PC-3 (cell line): ENCODE results near the gene BLMH. TPM values are rescaled to one million over a fixed set of nuclear protein-coding genes. Genes with fewer than 3 reads are reported as not detected.

ENCODE experiments used
- ATAC-seq: fragments of 200-7000 bp; cut with Tn5 transposase; 2 replicates; pipeline ENCODE4 v1.9.1; 2020; ENCODE audit warnings: mild to moderate bottlenecking, moderate library complexity
- BruUV-seq: library from RNA; stranded (reverse); fragments of 400-500 nt; replicated peaks from 2 replicates; lab custom pipeline; 2021; lab: Mats Ljungman, UMichigan
- CTCF ChIA-PET: fragments of 300-600 bp; sonication (Branson Sonifier 250); formaldehyde crosslinking; loops from one replicate; lab custom pipeline; 2022; ENCODE audit warnings: antibody characterized with exemption; lab: Charles Lee
- POLR2A ChIA-PET: fragments of 300-600 bp; sonication (Branson Sonifier 250); formaldehyde crosslinking; loops from one replicate; lab custom pipeline; 2022; ENCODE audit warnings: antibody characterized with exemption; ENCODE audit not compliant: unreplicated experiment; lab: Charles Lee
- DNase-seq: peaks from one replicate; pipeline ENCODE4 v3.0.0-alpha.2; 2015
- H2AFZ ChIP-seq: fragments of 300-600 bp; sonication (generic); 2 replicates; pipeline ENCODE4 v1.6.0; 2016; ENCODE audit warnings: antibody characterized with exemption, low read length
- H3F3A ChIP-seq: fragments of 300-600 bp; sonication (generic); one replicate; pipeline ENCODE4 v1.6.0; 2017; ENCODE audit warnings: antibody characterized with exemption, low read length, control low read depth, mild to moderate bottlenecking; ENCODE audit not compliant: unreplicated experiment
- H3K27ac ChIP-seq: fragments of 300-600 bp; sonication (generic); 2 replicates; pipeline ENCODE4 v1.5.1; 2016; ENCODE audit warnings: mild to moderate bottlenecking, low read length
- H3K27me3 ChIP-seq: fragments of 300-600 bp; sonication (generic); 2 replicates; pipeline ENCODE4 v1.6.1; 2016; ENCODE audit warnings: low read length, mixed read lengths
- H3K36me3 ChIP-seq: fragments of 300-600 bp; sonication (generic); 2 replicates; pipeline ENCODE4 v1.6.1; 2016; ENCODE audit warnings: low read depth, mixed run types, low read length, mixed read lengths
- H3K4me1 ChIP-seq: fragments of 300-600 bp; sonication (generic); 2 replicates; pipeline ENCODE4 v1.5.1; 2016; ENCODE audit warnings: low read length; ENCODE audit not compliant: insufficient read depth
- H3K4me2 ChIP-seq: fragments of 300-600 bp; sonication (generic); 2 replicates; pipeline ENCODE4 v1.6.0; 2016; ENCODE audit warnings: low read length
- H3K4me3 ChIP-seq: fragments of 300-600 bp; sonication (generic); 2 replicates; pipeline ENCODE4 v1.5.1; 2016; ENCODE audit warnings: mild to moderate bottlenecking, low read length, mixed read lengths
- H3K79me2 ChIP-seq: fragments of 300-600 bp; sonication (generic); 2 replicates; pipeline ENCODE4 v1.6.1; 2017; ENCODE audit warnings: low read length, mixed read lengths
- H3K9ac ChIP-seq: fragments of 300-600 bp; sonication (generic); 2 replicates; pipeline ENCODE4 v1.6.0; 2016; ENCODE audit warnings: mild to moderate bottlenecking, low read length
- H3K9me2 ChIP-seq: fragments of 300-600 bp; sonication (generic); replicated peaks from 2 replicates; pipeline ENCODE4 v1.6.1; 2016; ENCODE audit warnings: mixed run types, low read length, mixed read lengths
- H3K9me3 ChIP-seq: fragments of 300-600 bp; sonication (generic); 2 replicates; pipeline ENCODE4 v1.6.1; 2016; ENCODE audit warnings: low read length, mixed read lengths
- H4K20me1 ChIP-seq: fragments of 300-600 bp; sonication (generic); 2 replicates; pipeline ENCODE4 v1.6.1; 2016; ENCODE audit warnings: low read length, mixed read lengths
- CTCF ChIP-seq: fragments of 300-600 bp; sonication (generic); conservative IDR thresholded peaks from 2 replicates; pipeline ENCODE4 v1.5.1; 2017; ENCODE audit warnings: antibody characterized with exemption, low read depth, mild to moderate bottlenecking, low read length
- EZH2 ChIP-seq: fragments of 300-600 bp; sonication (generic); IDR thresholded peaks from one replicate; pipeline ENCODE4 v1.6.1; 2017; ENCODE audit warnings: antibody characterized with exemption, mild to moderate bottlenecking, low read length; ENCODE audit not compliant: unreplicated experiment
- EZH2phosphoT487 ChIP-seq: fragments of 300-600 bp; sonication (generic); IDR thresholded peaks from 2 replicates; pipeline ENCODE4 v1.6.1; 2018; ENCODE audit warnings: mild to moderate bottlenecking, antibody characterized with exemption, low read length, borderline replicate concordance
- intact Hi-C: fragments of 100-400 bp; cut with micrococcal nuclease; formaldehyde crosslinking; loops from 2 replicates; pipeline ENCODE4 v1.9.0; 2023
- total RNA-seq: library from RNA; depleted of rRNA; stranded (reverse); fragments of >200 nt; gene quantifications from 2 replicates; pipeline ENCODE4 v1.2.3, GENCODE V29; 2014

The BLMH gene
- total RNA-seq, 1 experiment from 2014 or later, result 15.9 TPM

GRCh38 chr17:30273373-30273772 is 18.4 kb downstream of the BLMH start:
- Histone ChIP-seq H3K4me1 (no peaks in the 10 kb centered on the region), H3K4me3 (no peak overlapping the region), H3K4me2 (no peak overlapping the region), H3K9me3 (no peaks in the 10 kb centered on the region), H3K27ac (no peak overlapping the region), H3K9ac (no peak overlapping the region), H3K9me2 (no peaks in the 10 kb centered on the region), H3K36me3 (peaks cover 19% of the 10 kb centered on the region), H3K79me2 (no peaks in the 10 kb centered on the region), H4K20me1 (no peaks in the 10 kb centered on the region), H2AFZ (no peak overlapping the region), H3F3A (no peaks in the 10 kb centered on the region), H3K27me3 (no peaks in the 10 kb centered on the region)
- intact Hi-C loops, result no loop called here
- ChIA-PET CTCF (no interaction called here), POLR2A (no interaction called here)
- DNase-seq, result no peak
- no TSS peak for BruUV-seq
- peak; percentile 20; the same call in 1 of the 2 replicates for ATAC-seq
- TF ChIP-seq EZH2, result no peak

GRCh38 chr17:30271102-30271501 is 20.6 kb downstream of the BLMH start:
- DNase-seq, result no peak
- ChIA-PET CTCF (no interaction called here), POLR2A (no interaction called here)
- no peaks in the 10 kb centered on the region for H3K9me3 ChIP-seq
- H3K4me2 ChIP-seq, result no peak overlapping the region
- no peaks in the 10 kb centered on the region for H4K20me1 ChIP-seq
- BruUV-seq, result no TSS peak
- no peaks in the 10 kb centered on the region for H3F3A ChIP-seq
- H2AFZ ChIP-seq, result no peak overlapping the region
- H3K9ac ChIP-seq, result no peak overlapping the region
- TF ChIP-seq CTCF, result no peak
- no peak for TF ChIP-seq EZH2phosphoT487
- TF ChIP-seq EZH2, result no peak
- ATAC-seq, result no peak
- no peaks in the 10 kb centered on the region for H3K9me2 ChIP-seq
- no peak overlapping the region for H3K4me3 ChIP-seq
- intact Hi-C loops, result no loop called here
- H3K36me3 ChIP-seq, result peaks cover 22% of the 10 kb centered on the region
- H3K4me1 ChIP-seq, result no peaks in the 10 kb centered on the region
- no peaks in the 10 kb centered on the region for H3K79me2 ChIP-seq
- no peak overlapping the region for H3K27ac ChIP-seq
- H3K27me3 ChIP-seq, result no peaks in the 10 kb centered on the region

- Histone ChIP-seq H3K4me2 (no peak overlapping the region), H4K20me1 (no peaks in the 10 kb centered on the region), H3K27ac (no peak overlapping the region), H3F3A (no peaks in the 10 kb centered on the region), H3K27me3 (no peaks in the 10 kb centered on the region), H2AFZ (no peak overlapping the region), H3K4me3 (no peak overlapping the region), H3K9me2 (no peaks in the 10 kb centered on the region), H3K9ac (no peak overlapping the region), H3K36me3 (peaks cover 20% of the 10 kb centered on the region), H3K79me2 (no peaks in the 10 kb centered on the region), H3K9me3 (no peaks in the 10 kb centered on the region), H3K4me1 (no peaks in the 10 kb centered on the region)
- ChIA-PET POLR2A (no interaction called here), CTCF (no interaction called here)
- BruUV-seq, result no TSS peak
- ATAC-seq (no peak), DNase-seq (no peak)
- intact Hi-C loops, result no loop called here
- TF ChIP-seq EZH2 (no peak), EZH2phosphoT487 (no peak), CTCF (no peak)
These were observed 24.1 kb downstream of the BLMH start for GRCh38 chr17:30267625-30268024.
